Medulla oblongata (tissue), 1 donor: ENCODE data around the gene MAML1.
A peak's percentile ranks its signal among the peaks of the same experiment; 100 is the strongest.
"Not testable (repeated sequence)": the region's sequence is repeated elsewhere in the genome, so short reads cannot be mapped to it uniquely, and the experiment has no call there.

Experiments used
- DNase-seq: peaks from one replicate; pipeline ENCODE4 v3.0.0-alpha.2; 2015; ENCODE audit errors: extremely low spot score

The MAML1 gene

GRCh38 chr5:179768326-179769085 is 35.9 kb downstream of the MAML1 start:
- DNase-seq: no peak

DNA sequence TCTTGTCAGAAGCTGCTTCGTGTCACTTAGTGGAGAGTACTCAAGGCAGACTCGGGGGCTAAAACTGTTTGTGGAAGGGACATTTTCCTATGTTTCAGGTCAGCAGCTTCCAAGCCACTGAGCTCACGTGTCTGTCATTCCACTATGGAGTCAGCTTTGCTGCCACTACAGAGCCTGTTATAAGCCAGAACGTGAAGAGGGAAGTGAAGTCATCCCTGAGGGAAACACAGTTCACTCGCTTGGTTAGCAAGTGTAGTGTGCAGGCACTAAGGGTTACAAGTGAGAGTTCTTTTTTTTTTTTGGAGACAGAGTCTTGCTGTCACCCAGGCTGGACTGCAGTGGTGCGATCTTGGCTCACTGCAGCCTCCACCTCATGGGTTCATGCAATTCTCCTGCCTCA is 36.6 kb downstream of the MAML1 start:
- DNase-seq: no peak

GRCh38 chr5:179769796-179770195 is 37.2 kb downstream of the MAML1 start:
- DNase-seq: no peak

DNA sequence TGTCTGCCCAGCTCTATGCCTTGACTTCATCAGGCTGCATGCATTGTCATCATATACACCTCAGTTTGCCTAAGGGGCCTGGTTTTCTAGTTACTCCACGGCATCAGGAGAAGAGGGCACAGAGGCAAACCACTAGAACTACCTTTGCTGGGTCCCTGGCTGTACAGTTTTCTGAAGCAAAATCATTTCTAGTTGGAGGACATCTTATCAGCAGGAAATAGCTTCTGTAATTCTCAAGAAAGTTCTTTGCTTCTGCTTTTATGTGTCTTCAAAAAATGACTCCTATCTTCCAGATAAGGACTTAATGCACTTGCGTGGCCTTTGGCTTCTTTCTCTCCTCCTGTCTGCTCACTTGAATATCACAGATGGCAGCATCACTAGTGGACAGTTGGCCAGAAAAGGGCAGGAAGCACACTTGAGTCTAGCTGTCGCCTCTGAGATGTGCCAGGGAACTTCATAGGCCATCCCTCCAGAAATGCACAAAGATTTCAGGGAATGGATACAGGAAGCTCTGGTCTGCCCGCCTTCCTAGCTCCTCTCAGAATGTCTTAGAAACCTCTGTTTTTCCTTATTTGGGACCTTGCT is 38.8 kb downstream of the MAML1 start:
- DNase-seq: no peak

GRCh38 chr5:179772351-179772750 is 39.7 kb downstream of the MAML1 start:
- no peak for DNase-seq

DNA sequence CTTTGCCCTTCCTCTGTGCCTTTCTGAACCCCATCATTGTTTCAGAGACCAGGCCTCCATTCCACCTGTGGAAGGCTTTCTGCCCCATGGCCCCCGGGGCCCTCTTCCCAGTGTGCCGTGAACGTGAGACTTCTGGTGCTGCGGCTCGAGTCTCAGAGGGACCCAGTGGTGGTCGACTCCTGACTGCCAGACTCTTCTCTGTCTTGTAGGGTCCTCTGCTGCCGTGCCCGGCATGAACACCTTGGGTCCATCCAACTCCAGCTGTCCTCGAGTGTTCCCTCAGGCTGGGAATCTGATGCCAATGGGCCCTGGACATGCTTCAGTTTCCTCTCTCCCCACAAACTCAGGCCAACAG is 41.0 kb downstream of the MAML1 start:
- DNase-seq: no peak

- no peak for DNase-seq
Observed at GRCh38 chr5:179774442-179774841, 41.8 kb downstream of the MAML1 start.

GRCh38 chr5:179776411-179776938 is 43.9 kb downstream of the MAML1 start:
- DNase-seq: no peak

DNA sequence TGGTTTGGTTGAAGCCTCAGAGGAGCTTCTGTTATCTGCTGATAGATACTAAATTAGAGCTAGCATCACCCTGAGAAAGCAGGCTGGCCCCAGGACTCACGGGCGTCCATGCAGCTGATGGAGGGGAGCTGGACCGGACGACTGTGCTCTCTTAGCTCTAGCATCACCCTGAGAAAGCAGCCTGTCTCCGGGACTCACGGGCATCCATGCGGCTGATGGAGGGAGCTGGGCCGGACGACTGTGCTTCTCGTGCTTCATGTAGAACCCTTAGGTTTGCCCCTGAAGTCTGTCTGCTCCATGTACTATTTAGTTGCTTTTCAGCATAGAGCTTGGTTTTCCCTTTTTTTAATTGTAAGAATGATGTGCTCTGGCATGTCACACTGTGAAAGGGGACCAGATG is 44.8 kb downstream of the MAML1 start:
- DNase-seq: no peak

DNA sequence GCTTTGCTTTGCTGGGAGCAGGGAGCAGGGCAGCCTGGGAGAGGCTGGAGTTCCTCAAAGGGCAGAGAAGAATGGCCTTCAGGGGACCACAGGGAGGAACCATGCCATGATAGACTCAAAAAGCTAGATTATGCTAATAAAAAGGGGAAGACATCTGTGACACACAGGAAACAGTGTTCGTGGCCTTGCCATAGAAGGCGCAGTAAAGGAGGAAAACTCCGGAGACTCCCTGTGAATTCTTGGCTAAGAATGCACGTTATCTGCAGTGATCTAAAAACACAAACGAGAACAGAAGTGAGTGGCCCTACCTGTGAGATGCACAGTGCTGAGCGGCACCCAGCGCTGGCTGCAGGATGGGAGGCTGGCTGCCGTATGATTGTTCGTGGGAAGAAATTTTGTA is 45.3 kb downstream of the MAML1 start:
- no peak for DNase-seq

- no peak for DNase-seq
Observed at GRCh38 chr5:179778591-179778990, 46.0 kb downstream of the MAML1 start.

GRCh38 chr5:179779826-179780225 is 47.2 kb downstream of the MAML1 start:
- no peak for DNase-seq

GRCh38 chr5:179780362-179780761 is 47.7 kb downstream of the MAML1 start:
- no peak for DNase-seq

GRCh38 chr5:179781846-179782245 is 49.2 kb downstream of the MAML1 start:
- no peak for DNase-seq

GRCh38 chr5:179783128-179783527 is 50.5 kb downstream of the MAML1 start:
- no peak for DNase-seq

GRCh38 chr5:179786861-179787260 is 54.2 kb downstream of the MAML1 start:
- DNase-seq: no peak

- DNase-seq: no peak
Observed at GRCh38 chr5:179788193-179788854, 55.7 kb downstream of the MAML1 start.

DNA sequence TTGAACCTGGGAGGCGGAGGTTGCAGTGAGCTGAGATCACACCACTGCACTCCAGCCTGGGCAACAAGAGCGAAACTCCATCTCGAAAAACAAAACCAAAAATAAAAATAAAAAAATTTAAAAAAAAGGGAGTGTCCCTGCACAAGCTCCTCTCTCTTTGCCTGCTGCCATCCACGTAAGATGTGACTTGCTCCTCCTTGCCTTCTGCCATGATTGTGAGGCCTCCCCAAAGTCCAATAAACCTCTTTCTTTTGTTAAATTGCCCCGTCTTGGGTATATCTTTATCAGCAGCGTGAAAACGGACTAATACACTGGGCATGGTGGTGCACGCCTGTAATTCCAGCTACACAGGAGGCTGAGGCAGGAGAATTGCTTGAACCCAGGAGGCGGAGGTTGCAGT is 56.7 kb downstream of the MAML1 start:
- not testable (repeated sequence) for DNase-seq

DNA sequence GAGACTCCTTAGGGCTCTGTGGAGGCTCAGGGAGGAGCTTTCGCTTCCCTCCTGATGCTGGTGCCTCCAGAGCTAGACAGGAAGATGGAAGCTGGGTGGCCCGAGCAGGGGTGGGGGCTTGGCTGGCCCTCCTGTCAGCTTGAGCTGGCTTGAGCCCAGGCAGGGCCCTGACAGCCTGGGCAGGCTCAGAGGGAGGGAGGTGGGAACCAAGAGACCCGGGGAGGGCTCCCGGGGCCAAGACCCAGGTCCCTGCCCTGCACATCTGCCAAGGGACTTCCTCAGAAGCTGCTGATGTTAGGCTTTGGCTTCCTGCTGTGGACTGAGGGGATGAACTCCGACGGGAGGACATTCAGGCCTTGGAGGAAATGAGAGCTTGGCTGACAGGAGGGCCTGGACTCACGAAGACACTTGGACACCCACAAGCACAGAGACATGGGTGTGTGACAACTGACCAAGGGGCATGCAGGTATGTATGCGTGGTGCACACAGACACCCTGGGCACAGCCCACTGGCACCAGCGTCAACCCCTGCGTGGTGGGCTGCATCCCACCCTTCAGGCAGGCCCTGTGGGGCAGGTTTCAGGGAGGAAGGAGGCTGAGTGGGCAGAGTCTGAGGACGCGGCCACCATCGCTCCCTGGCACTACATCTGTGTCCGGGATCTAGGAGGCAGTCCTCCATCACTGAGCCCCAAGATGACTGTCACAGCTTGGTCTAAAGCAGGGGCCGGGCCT is 59.4 kb downstream of the MAML1 start:
- no peak for DNase-seq

- peak; percentile 71 for DNase-seq
Observed at GRCh38 chr5:179792612-179793467, 60.2 kb downstream of the MAML1 start.

GRCh38 chr5:179793468-179794139 is 61.0 kb downstream of the MAML1 start, which contains the start of gene LTC4S:
Gene LTC4S, plus strand, starts transcription at chr5:179793986. Its CDS starts 95 bp downstream, at chr5:179794081.
- DNase-seq: peak; percentile 87
